ENCODE data around the gene RBFOX2. TPM values are rescaled to one million over a fixed set of nuclear protein-coding genes. Genes with fewer than 3 reads are reported as not detected.

Gene RBFOX2
- total and polyA plus RNA-seq, 3 experiments from 2014 or later, result 0.86 to 7.1 (median 6.1) TPM

Other genes with a start within 250 kb of the RBFOX2 start
- 10 to 100 TPM; 43.1 to 48.3 TPM for gene APOL3, start 131.9 kb upstream of the RBFOX2 start, total RNA-seq
- gene APOL3, start 131.9 kb upstream of the RBFOX2 start, polyA plus RNA-seq, result 102 TPM
- gene APOL4, start 173.0 kb upstream of the RBFOX2 start, total RNA-seq, result under 1 TPM; 0.42 to 0.46 TPM
- not detected for gene APOL4, start 173.0 kb upstream of the RBFOX2 start, polyA plus RNA-seq
- gene APOL2, start 210.7 kb upstream of the RBFOX2 start, total RNA-seq, result 10 to 100 TPM; 59.0 to 62.8 TPM
- gene APOL2, start 210.7 kb upstream of the RBFOX2 start, polyA plus RNA-seq, result 27.1 TPM
- gene APOL1, start 224.3 kb upstream of the RBFOX2 start, total RNA-seq, result 10 to 100 TPM; 32.8 to 34.3 TPM
- gene APOL1, start 224.3 kb upstream of the RBFOX2 start, polyA plus RNA-seq, result 25.6 TPM